GM21723 (cell line): ENCODE data around the gene TMEM156.
"Not testable (repeated sequence)": the region's sequence is repeated elsewhere in the genome, so short reads cannot be mapped to it uniquely, and the experiment has no call there.

Experiments
- ATAC-seq: cut with Tn5 transposase; IDR thresholded peaks from one replicate; pipeline ENCODE4 v1.9.1; 2021; ENCODE audit warnings: mild to moderate bottlenecking, moderate library complexity; ENCODE audit not compliant: unreplicated experiment

The TMEM156 gene

DNA sequence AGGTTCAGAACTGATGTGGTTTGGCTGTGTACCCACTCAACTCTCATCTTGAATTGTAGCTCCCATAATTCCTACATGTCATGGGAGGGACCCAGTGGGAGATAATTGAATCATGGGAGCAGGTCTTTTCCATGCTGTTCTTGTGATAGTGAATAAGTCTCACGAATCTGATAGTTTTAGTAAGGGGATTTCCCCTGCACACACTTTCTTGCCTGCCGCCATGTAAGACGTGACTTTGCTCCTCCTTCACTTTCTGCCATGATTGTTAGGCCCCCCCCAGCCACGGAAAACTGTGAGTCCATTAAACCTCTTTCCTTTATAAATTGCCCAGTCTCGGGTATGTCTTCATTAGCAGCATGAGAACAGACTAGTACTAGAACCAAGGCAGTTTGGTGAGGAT is 73.0 kb downstream of the TMEM156 start:
- ATAC-seq = not testable (repeated sequence)

DNA sequence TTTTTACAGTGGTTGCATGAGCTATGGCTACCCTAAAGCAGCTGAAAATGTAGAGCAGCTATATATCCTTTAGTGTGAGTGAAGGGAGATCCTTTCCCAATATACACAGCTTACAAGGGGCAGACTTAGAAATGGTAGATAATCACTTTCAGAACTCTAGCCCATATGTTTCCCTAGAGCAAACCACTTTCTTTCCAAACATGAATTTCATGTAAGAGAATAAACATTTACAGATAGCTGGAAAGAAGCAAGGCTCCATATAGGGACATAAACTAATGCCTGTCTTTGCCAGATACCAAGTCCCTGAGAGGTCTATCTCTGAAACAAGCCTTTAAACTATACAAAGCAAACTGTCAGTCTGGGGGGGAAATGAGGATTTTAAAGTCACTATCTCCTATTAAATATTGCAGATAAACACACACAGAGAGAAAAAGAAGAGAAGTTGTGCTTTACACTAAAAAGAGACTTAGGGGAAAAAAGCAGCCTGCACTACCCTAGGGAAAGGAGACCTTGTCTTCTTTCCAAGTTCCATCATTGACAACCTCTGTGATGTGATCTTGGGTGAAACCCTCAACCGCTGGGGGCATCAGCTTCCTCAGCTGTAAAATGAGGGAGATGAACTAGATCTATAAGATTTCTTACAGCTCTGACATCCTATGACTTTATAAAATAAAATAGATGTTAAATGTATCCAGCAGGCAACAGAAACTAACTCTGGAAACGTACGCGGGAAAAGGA is 73.6 kb downstream of the TMEM156 start:
- ATAC-seq = no peak

DNA sequence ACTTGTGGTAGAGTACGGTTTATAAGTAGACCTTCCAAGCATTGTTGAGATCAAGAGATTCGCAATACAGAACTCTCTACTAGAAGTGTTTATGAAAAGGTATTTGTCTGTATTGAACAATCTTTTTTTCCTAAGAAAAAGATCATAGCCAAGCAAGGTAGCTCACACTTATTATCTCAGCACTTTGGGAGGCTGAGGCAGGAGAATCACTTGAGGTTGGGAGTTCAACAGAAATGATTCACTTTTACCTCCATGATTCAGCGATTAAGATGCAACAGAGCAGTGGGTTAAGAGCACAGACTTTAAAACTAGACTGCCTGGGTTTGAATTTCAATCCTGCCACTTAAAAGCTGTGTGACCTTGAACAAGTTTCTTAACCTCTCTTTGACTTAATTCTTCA is 74.3 kb downstream of the TMEM156 start:
- ATAC-seq = no peak

DNA sequence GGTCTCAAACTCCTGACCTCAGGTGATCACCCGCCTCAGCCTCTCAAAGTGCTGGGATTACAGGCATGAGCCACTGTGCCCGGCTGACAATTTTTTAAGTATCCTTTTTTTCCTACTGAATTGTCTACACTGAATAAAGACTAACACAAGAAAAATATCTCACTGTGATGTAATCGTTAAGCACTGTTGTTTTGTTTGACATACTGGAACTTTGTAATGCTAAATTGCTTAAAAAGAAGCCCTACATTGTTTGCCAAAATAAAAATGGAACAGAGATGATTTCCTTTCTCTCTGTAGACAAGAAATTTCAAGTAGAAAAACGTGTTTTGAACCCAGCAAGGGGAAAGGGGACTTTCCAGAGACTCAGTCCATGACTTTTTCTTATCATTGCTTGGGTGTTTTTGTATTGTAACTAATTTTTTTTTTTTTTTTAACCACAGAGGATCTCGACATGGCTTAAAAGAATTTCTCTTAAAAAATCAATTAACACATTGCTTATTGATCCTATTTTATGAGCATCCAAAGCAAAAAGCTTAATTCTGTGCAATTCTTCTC is 74.9 kb downstream of the TMEM156 start:
- no peak for ATAC-seq

DNA sequence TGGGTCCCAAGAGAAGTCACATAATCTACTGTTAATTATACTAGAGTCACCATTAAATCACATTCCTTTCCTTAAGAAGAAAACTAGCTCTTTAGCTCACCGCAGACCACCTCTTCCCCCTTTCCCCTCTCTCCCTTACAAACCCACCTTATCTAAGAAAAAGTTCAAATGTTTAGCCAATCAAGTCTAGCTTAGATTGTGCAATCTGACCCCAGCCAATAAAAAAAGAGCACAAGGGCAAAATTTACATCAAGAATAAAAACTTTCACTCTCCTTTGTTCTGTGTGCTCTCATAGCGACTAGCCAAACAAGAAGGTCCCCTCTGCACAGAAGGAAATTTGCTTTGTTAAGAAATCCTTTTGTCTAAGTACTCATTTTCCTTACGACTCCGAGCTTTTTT is 76.3 kb downstream of the TMEM156 start:
- no peak for ATAC-seq

DNA sequence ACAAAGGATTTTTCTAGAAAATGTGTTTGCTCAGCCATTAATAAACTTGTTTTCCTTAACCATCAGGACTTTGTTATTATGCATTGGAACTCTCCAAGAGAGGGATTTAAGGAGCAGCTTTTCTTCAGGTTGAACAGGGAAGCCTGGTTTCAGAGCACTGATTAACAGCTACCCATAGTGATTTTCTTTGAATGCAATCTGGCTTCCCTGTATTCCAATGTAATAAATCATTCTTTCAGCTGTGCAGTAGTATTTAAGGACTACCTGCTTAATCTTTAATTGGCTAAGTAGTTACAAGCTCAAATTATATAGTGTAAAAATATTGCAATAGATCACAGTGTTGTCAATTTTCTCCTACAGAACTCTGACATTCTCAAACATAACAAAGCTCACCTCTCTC is 77.5 kb downstream of the TMEM156 start:
- no peak for ATAC-seq

DNA sequence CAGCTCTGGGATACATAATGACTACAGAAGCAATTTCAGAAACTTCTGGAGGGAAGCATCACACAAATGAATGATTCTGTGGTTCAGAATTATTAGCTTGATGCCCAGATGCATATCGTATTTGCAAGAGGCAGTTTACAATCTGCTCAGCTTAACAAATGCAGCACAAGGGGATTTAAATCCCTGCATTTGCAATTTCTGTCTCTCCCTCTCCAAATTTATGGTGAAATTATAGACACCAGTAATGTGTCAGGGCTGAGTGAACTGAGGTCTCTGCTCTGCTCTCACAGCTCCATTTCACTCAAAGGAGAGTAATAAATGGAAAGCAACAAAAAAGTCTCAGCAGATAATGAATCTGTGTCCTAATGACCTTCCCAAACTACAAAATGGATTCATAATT is 80.2 kb downstream of the TMEM156 start:
- ATAC-seq = no peak

DNA sequence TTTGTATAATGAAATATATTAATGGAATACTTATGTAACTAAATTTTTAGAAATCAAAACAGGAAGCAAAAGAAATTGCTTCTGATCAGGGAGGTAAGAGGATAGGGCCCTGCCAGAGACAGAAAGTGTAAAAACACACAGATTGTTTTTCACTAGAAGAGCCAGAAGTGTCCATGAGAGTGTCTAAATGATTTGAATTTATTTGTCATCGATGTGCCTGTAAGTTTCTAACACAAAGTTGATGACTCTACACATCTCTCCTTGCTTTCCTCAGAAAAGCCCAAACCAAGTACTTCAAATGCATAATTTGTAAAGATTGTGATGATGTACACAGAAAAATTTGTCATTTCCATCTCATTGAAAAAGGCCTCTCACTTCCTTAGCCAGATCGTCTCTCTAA is 80.6 kb downstream of the TMEM156 start:
- no peak for ATAC-seq

DNA sequence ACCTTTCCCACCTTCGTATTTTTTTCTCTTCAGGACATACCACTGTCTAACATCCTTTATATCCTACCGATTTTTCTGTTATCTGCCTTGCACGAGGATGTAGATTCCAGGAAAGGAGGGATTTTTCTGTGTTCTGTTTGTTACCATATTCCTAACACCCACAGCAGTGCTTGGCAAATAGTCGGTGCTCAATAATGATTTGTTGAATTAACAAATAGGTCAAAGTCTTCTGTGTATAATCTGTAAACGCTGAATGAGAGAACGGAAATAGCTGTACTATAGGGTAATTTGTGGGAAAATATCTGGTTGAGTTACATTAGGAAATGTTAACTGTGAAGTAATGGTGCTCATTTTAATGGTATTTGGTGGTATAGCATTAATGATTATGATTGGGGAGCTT is 81.5 kb downstream of the TMEM156 start:
- no peak for ATAC-seq

DNA sequence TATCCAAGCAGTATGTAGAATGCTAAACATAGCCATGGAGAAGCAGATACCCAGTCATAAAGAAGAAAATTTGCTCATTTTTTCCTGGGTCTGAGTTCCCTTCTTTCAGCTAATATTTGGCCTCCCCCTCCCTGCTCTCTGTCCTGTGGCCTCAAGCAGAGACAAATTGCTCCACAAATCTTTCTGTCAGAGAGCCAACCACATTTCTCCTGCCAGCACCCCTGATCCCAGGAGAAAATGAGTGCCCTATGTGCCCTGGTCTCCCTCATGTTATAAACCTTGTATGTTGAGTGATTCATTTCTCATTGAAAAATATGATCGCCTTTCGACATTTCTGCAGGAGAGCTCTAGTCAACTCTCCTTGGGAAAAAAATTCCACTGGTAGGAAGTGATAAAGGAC is 82.0 kb downstream of the TMEM156 start:
- no peak for ATAC-seq

DNA sequence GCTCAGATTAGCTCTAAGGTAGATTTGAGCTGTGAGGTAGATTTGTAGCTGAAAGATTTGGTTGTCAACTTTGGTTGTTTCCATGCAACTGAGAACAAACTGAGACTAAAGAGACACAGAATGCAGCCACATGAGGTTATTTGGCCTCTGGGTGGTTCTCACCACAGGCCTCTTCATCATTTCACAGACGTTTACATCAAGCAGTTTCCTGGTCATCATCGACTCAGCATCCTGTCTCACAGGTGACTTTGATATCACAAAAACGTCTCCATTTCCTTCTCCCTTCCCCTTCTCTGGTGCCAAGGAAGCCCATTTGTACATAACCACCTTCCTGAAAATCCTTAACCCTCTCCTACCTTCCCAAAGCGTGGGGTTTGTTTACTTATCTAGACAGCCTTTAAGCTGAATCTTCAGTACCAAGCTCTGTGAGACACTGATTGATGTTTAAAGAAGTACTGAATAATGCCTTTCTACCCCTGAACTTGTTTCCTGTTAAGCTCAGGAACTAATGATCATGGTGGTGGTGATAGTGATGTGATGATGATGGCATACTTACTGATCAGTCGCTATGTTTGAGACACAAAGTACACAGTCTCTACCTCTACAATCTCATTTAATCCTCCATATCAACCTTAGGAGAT is 82.7 kb downstream of the TMEM156 start:
- no peak for ATAC-seq

DNA sequence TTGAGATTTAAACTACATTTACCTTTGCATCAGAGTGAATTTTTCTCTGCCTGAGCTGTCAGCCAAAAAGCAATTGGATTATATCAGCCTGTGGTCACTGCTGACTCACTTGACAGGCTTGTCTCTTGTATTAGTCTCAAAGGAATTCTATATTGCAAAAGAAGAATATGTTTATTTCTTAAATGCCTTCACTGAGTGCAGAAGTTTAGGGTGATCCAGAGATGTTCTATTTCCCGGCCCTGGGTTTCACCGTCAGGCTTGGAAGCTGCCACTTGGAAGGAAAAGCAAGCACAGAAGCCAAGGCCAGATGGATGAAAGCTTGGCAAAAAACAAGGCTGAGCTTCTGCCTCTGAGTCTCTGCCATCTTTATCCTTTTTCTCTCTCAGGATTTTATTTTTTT is 83.7 kb downstream of the TMEM156 start:
- no peak for ATAC-seq

DNA sequence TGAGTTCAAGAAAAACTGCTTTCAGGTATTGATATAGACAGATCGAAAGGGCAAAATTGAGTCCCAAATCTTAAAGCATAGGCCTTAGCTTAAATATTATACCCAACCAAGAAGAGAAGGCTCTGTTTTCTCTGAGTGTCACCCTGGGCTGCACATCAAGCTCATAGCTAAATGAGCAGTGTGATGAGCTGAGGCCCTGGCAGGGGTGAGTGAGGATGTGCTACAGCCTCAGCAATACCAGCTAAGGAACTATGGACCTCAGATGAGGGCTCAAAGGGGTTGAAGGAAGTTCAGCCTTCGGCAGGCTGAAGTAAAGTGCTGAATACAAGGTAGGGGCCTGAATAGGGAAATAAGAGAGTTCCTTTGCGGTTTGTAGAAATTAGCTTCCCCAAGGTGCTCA is 85.3 kb downstream of the TMEM156 start:
- ATAC-seq = no peak

DNA sequence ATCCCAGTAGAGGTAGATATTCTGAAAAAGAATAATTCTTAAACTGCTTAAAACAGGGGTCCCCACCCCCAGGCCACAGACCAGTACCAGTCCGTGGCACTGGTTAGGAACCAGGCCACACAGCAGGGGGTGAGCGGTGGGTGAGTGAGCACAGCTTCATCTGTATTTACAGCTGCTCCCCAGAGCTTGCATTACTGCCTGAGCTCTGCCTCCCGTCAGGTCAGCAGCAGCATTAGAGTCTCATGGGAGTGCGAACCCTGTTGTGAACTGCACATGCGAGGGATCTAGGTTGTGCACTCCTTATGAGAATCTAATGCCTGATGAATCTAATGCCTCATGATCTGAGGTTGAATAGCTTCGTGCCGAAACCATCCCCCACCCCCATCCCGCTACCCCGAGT is 87.8 kb downstream of the TMEM156 start:
- no peak for ATAC-seq

DNA sequence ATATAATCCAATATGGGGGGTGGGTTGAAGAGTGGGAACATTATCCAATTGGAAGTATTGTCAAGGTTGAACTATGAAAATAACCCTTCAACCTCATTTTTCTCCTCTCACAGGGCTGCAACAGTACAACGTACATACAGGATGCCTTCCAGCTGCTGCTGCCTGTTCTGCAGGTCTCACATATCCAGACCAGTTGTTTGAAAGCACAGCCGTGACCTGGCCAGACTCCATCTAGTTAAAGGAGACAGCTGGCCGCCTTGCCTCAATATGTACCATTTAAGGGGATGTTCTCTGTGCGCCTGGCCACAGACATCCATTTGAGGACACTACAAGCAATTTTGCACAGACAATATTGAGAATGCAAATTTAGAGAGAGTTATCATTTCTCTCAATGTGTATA is 88.9 kb downstream of the TMEM156 start:
- ATAC-seq = no peak

DNA sequence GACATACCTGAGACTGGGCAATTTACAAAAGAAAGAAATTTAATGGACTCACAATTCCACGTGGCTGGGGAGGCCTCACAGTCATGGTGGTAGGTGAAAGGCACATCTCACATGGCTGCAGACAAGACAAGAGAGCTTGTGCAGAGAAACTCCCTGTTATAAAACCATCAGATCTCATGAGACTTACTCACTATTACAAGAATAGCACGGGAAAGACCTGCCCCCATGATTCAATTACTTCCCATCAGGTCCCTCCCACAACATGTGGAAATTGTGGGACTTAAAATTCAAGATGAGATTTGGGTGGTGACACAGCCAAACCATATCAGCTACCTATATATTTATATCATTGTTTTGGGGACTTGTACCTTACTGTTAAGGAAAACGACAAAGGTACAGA is 90.3 kb downstream of the TMEM156 start:
- not testable (repeated sequence) for ATAC-seq

DNA sequence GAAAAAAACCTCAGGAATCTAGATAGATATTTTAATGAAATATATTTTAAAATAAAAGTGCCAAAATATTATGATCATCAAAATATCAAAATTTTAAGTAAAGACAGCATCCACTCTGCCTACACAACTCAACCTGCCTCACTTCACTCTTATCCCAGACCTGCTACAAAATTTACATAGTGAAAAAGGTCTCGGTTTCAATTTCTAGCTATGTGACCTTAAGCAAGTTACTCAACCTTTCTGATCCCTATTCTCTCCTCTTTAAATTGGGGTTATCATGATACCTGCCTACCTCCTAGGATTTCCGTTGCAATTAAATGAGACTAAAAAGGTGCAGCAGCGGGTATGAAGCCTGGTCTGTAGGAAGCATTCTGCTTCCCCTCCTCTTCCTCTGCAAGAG is 91.7 kb downstream of the TMEM156 start:
- no peak for ATAC-seq

DNA sequence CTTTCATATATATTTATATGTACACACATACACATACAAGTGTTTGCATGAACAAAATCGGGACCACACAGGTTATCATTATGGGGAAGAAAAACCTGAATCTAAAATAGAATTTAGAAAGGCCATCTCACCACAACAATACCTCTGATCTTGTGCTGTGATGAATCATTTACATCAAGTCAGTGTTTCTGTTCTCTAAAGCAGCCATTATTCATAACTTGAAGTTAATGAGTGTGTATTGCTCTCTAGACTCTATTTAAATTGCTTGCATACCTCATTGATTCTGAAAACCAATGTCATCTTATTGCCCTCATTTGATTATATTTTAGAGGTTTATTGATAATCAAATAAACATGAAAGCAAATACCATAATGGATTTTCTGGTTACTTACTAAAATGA is 93.0 kb downstream of the TMEM156 start:
- peak; percentile 90 for ATAC-seq

DNA sequence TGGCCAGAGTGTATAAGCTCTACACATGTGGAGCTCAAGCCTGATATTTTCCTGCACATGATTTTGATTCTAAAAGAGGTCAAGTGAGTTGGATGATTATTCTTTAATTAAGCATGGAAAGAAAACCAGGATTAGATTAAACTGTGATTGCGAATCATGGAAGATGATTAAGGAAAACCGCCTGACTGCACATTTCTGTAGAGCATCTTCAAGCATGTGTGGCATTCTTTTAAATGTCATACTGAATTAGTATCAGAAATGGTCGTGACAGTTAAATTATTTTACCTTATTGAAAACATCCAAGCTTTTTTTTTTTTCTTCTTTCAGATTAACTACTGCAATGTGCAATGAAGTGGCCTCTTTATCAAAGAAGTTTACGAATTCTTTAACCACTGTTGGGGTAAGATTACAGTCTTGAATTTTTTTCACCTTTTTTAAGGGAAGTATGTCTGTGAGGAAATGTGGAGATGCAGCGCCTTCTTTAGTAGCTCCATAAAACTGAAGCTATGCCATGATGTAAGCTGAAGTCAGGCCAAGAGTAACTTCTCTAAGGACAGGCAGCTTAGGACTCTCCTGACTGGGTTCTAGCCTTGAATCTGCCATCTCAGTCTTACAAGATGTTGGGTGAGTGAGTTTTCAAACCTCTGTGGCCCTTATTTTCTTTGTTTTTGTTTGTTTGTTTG is 96.7 kb downstream of the TMEM156 start:
- ATAC-seq = no peak

DNA sequence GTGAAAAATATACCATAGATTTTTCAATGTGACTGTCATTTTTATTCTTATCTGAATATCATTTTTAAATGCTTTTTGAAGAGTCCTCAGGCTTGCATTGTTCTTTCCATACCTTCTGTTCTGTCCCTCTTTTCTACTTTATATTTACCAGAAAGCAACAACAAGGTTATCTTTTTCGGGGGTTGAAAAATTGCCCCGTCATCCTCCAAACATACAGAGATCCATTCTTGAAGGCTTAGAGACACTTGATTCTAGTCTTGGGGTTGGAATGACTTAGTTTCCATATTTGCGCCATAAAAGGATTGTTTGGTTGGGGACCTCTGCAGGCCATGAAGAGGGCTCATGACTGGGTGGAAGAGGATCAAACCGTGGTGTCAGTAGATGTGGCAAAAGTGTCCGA is 101.1 kb downstream of the TMEM156 start:
- no peak for ATAC-seq

DNA sequence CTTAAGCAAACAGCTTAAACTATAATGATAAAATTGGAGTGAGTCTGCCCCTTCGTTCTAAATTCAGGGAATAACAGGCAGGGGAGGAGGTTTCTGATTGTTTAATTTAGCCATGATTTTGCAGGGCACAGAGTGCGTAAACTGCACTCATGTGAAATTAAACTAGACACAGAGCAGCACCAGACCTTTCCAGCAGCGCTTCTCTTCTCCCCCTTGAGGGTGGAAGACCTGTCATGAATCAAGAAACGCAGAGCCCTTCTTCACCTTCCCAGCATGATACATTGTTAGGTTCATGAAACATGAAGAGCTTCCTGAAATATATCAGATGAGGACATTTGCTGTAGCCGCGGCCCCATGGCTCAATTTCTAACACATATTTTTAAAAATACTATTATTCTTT is 101.5 kb downstream of the TMEM156 start:
- ATAC-seq = no peak

DNA sequence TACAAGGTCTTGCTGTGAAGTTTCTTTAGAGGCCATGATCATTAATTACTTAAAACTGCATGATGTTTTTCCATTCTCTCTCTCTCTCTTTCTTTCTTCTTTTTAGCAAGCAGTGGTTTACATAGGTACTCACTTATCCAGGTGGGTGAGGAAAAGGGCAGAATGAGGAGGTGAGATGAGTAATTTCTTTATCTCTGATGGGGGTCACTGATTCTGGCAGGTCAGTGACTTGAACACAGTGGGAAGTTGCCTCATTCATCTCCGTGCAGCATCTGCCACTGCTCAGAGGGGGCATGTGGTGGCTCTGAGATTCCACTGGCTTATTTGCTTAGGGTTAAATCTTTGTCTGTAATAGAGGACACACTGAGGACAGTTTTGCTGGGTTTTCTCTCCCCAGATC is 102.0 kb downstream of the TMEM156 start:
- ATAC-seq = peak; percentile 65
